Stimulated activated CD4-positive, alpha-beta T cell treated with anti-CD3 and anti-CD28 coated beads, Interleukin-12 subunit alpha, Interleukin-12 subunit beta, amount 100 ng/mL, for 24 hours (primary cell): ENCODE measurements around the gene ITGAE.

Experiments
- DNase-seq, 2 experiments: peaks; one replicate each; pipeline ENCODE4 v3.0.0-alpha.2; 2020; ENCODE audit warnings: low read depth in 2 of 2

The ITGAE gene

GRCh38 chr17:3667366-3668278 lies 133.4 kb downstream of the ITGAE start:
- DNase-seq: no peak

DNA sequence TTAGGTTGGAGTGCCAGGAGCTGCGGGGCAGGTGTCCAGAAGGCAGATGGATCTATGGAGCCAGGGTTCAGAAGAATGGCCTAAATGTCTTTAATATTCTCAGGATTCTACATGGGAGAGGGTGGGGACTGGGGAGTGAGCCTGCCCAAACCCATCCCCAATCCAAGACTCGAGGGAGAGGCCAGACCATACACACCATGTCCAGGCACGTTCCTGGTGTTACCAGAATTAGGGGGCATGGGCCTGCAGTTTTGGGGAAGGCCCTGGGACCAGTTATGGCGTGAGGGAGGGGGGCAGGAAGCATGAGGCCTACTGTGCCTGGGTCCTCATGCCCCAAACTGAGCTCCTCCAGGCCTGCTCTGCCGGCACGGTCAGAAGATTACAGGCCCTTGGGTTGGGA lies 134.5 kb downstream of the ITGAE start:
- DNase-seq: no peak

GRCh38 chr17:3665834-3666233 lies 135.2 kb downstream of the ITGAE start:
- DNase-seq: no peak
